Measurements from ENCODE around the gene KDELR3. TPM values are rescaled to one million over a fixed set of nuclear protein-coding genes. Genes with fewer than 3 reads are reported as not detected.

The KDELR3 gene
- total RNA-seq, 6 donors from 2014 or later: 7.3 to 14.2 (median 9.7) TPM

- Histone ChIP-seq H3K4me1 (peaks cover 16 to 25% (median 21%) of the 10 kb centered on the region in 4 donors), H3K27me3 (peaks cover 3 to 24% (median 13%) of the 10 kb centered on the region in 4 donors), H3K4me3 (no peak overlapping the region), H3K36me3 (no peaks in the 10 kb centered on the region), H3K27ac (no peak overlapping the region), H3K9me3 (no peaks in the 10 kb centered on the region)
- no peak for DNase-seq
- no peak for TF ChIP-seq CTCF (IDR thresholded peaks at IDR 0.05)
- TF ChIP-seq POLR2A (IDR thresholded peaks at IDR 0.05): no peak
- no peak for TF ChIP-seq POLR2AphosphoS5 (IDR thresholded peaks at IDR 0.05)
- no peak for TF ChIP-seq EP300 (IDR thresholded peaks at IDR 0.05)
- WGBS, 2 donors: 49 to 58% methylated on average over 7 to 8 of the region's 8 CpGs
- no peak for ATAC-seq (ENCODE audit: low FRiP score in 2 of 2)
Observed at GRCh38 chr22:38460426-38460840, 7.5 kb upstream of the KDELR3 start.

GRCh38 chr22:38461057-38461413, 6.9 kb upstream of the KDELR3 start:
- Histone ChIP-seq H3K4me3 (peak overlapping the region in 1 of 4 donors; percentile 17), H3K27ac (no peak overlapping the region), H3K4me1 (peaks cover 10 to 19% (median 15%) of the 10 kb centered on the region in 4 donors), H3K36me3 (no peaks in the 10 kb centered on the region), H3K27me3 (peaks cover under 1 to 18% (median 7%) of the 10 kb centered on the region in 4 donors), H3K9me3 (no peaks in the 10 kb centered on the region)
- TF ChIP-seq POLR2AphosphoS5 (IDR thresholded peaks at IDR 0.05): no peak
- no peak for TF ChIP-seq CTCF (IDR thresholded peaks at IDR 0.05)
- no peak for TF ChIP-seq POLR2A (IDR thresholded peaks at IDR 0.05)
- no peak for TF ChIP-seq EP300 (IDR thresholded peaks at IDR 0.05)
- peak in 1 of 2 donors; percentile 2 for ATAC-seq (ENCODE audit: low FRiP score in 2 of 2)
- WGBS, 2 donors: 42 to 61% methylated on average over 6 to 9 of the region's 9 CpGs
- DNase-seq: no peak

GRCh38 chr22:38461414-38462081, 6.3 kb upstream of the KDELR3 start:
- Histone ChIP-seq H3K4me1 (peaks cover 9 to 18% (median 13%) of the 10 kb centered on the region in 4 donors), H3K4me3 (peak overlapping the region in 2 of 4 donors; percentile 15 to 17), H3K9me3 (no peaks in the 10 kb centered on the region), H3K36me3 (no peaks in the 10 kb centered on the region), H3K27ac (no peak overlapping the region), H3K27me3 (peaks cover 0 to 13% (median 4%) of the 10 kb centered on the region in 4 donors)
- ATAC-seq (ENCODE audit: low FRiP score in 2 of 2): peak; percentile 84 to 85
- no peak for TF ChIP-seq EP300 (IDR thresholded peaks at IDR 0.05)
- peak in 3 of 6 experiments; percentile 5 to 24 (median 7) for TF ChIP-seq CTCF (IDR thresholded peaks at IDR 0.05)
- peak in 1 of 2 donors; percentile 51 for TF ChIP-seq POLR2AphosphoS5 (IDR thresholded peaks at IDR 0.05)
- TF ChIP-seq POLR2A (IDR thresholded peaks at IDR 0.05): peak in 1 of 4 donors; percentile 10
- WGBS, 2 donors: 14 to 29% methylated on average over 27 to 51 of the region's 51 CpGs
- DNase-seq: peak; percentile 86 to 92

GRCh38 chr22:38462960-38463784, 4.7 kb upstream of the KDELR3 start:
- Histone ChIP-seq H3K36me3 (no peaks in the 10 kb centered on the region), H3K27ac (no peak overlapping the region), H3K9me3 (no peaks in the 10 kb centered on the region), H3K4me1 (peaks cover 16 to 26% (median 21%) of the 10 kb centered on the region in 4 donors), H3K27me3 (peaks cover 0 to 13% (median 4%) of the 10 kb centered on the region in 4 donors), H3K4me3 (peak overlapping the region in 1 of 4 donors; percentile 10)
- no peak for TF ChIP-seq CTCF (IDR thresholded peaks at IDR 0.05)
- TF ChIP-seq POLR2AphosphoS5 (IDR thresholded peaks at IDR 0.05): no peak
- no peak for TF ChIP-seq POLR2A (IDR thresholded peaks at IDR 0.05)
- no peak for TF ChIP-seq EP300 (IDR thresholded peaks at IDR 0.05)
- DNase-seq (peak in 1 of 2 donors; percentile 79), ATAC-seq (ENCODE audit: low FRiP score in 2 of 2) (no peak)
- WGBS, 2 donors: 36 to 45% methylated on average over 26 to 28 of the region's 28 CpGs

Data from upper lobe of left lung (tissue), 6 donors.